Kidney (tissue), 14 donors: ENCODE results near the gene PELI3. TPM values are rescaled to one million over a fixed set of nuclear protein-coding genes. Genes with fewer than 3 reads are reported as not detected.
"Not testable (repeated sequence)": the region's sequence is repeated elsewhere in the genome, so short reads cannot be mapped to it uniquely, and the experiment has no call there.

ENCODE experiments used
- DNase-seq, 5 donors: peaks; one replicate each; pipeline ENCODE4 v3.0.0-alpha.2; 2013 to 2020
- FAIRE-seq: peaks from 2 replicates; lab custom pipeline; 2012; peaks lifted over from hg19 to GRCh38; lab: Jason Lieb, UNC
- H3K27ac ChIP-seq, 2 donors: one replicate each; pipeline ENCODE4 v1.7.0; 2013; ENCODE audit warnings: low read depth in 2 of 2, low read length in 2 of 2, inconsistent platforms in 1 of 2
- H3K27me3 ChIP-seq: one replicate; pipeline ENCODE4 v1.7.1; 2013; ENCODE audit warnings: low read length, inconsistent platforms; ENCODE audit not compliant: control insufficient read depth, insufficient read depth
- H3K36me3 ChIP-seq, 3 donors: one replicate each; pipeline versions ENCODE4 v1.7.0 to v1.7.1; 2013; ENCODE audit warnings: low read length in 3 of 3, control low read depth in 1 of 3, inconsistent platforms in 1 of 3; ENCODE audit not compliant: insufficient read depth in 3 of 3, control insufficient read depth in 2 of 3
- H3K4me1 ChIP-seq, 3 donors: one replicate each; pipeline versions ENCODE4 v1.7.0 to v1.7.1; 2013; ENCODE audit warnings: low read length in 3 of 3, inconsistent platforms in 1 of 3, low read depth in 1 of 3; ENCODE audit not compliant: control insufficient read depth in 2 of 3, insufficient read depth in 2 of 3
- H3K4me3 ChIP-seq, 3 donors: one replicate each; pipeline versions ENCODE4 v1.7.0 to v1.8.1; 2013; ENCODE audit warnings: low read length in 3 of 3, control low read depth in 1 of 3, inconsistent platforms in 1 of 3
- H3K9ac ChIP-seq, 3 donors: one replicate each; pipeline versions ENCODE4 v1.7.0 to v1.7.1; 2013; ENCODE audit warnings: low read length in 3 of 3, control low read depth in 1 of 3, inconsistent platforms in 1 of 3
- H3K9me3 ChIP-seq, 3 donors: one replicate each; pipeline versions ENCODE4 v1.7.0 to v1.7.1; 2013; ENCODE audit warnings: low read length in 3 of 3, control low read depth in 1 of 3, inconsistent platforms in 1 of 3; ENCODE audit not compliant: control insufficient read depth in 2 of 3, insufficient read depth in 1 of 3
- intact Hi-C: fragments of 100-400 bp; cut with DNase I; formaldehyde crosslinking; loops from one replicate; pipeline ENCODE4 v1.11.1; 2022
- polyA plus RNA-seq: library from polyadenylated mRNA; stranded (reverse); fragments of 350-450 nt; fragmentation: Illumina TruSeq; extraction: RNeasy Lipid Tissue Mini Kit (QIAGEN cat#74804); gene quantifications from one replicate; pipeline ENCODE4 v1.2.3, GENCODE V29; 2014; ENCODE audit warnings: low read depth, low replicate concordance; ENCODE audit not compliant: insufficient read depth
- total RNA-seq: library from RNA; stranded (reverse); fragmentation: NEBNext Ultra II Directional; extraction: Animal tissue kit (Norgen Biotek cat#: 25700); gene quantifications from one replicate; pipeline ENCODE4 v1.2.1, GENCODE V29; 2021
- TF ChIP-seq, protein P1 (sequence below): IDR thresholded peaks from 3 replicates; pipeline ENCODE4 v1.5.1; 2012; ENCODE audit warnings: mild to moderate bottlenecking, moderate library complexity, borderline replicate concordance; ENCODE audit not compliant: insufficient read depth; ENCODE audit errors: extremely low read depth
- donor health status: control.
- donor health status: control.
- donor health status: control.
- donor health status: control.
- donor health status: control.
- donor health status: DM: yes; HTN: yes; CAD: no.
- donor health status: Normal renal cell carcinoma (clear cell type).

The PELI3 gene
- total and polyA plus RNA-seq, 2 donors from 2014 or later = 8.1 to 9.1 TPM

DNA sequence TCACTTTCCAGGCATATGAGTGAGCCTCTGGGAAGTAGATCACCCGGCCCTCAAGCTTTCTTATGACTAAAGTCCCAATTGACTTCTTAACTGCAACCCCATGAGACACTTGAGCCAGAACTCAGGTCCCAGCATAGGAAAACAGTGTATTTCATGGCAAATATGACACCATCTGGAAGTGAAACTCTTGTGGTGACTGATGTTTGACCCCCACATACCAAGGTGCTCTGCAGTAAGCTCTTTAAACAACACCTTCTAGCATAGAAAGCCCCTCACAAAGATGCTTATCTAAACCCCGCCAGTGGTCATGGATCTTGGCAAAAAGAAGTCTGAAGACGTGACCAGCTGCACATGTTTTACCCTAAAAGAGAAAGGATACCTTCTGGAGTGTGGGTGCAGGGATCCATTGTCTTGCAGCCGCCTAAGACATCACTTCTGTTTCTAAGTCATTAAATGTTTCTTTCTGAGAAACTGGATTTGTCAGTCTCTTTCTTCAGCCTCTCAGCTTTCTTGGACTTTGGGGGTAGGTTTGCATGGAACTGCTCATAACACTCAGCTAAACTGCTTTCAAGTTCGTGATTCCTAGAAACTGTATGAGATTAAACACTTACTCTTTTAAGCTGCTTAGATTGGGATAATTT lies 7.4 kb upstream of the PELI3 start:
- no peak overlapping the region for H3K4me3 ChIP-seq
- no peaks in the 10 kb centered on the region for H3K27me3 ChIP-seq
- FAIRE-seq (no peak), DNase-seq (no peak)
- intact Hi-C loops = no loop called here
- TF ChIP-seq, protein P1, sequence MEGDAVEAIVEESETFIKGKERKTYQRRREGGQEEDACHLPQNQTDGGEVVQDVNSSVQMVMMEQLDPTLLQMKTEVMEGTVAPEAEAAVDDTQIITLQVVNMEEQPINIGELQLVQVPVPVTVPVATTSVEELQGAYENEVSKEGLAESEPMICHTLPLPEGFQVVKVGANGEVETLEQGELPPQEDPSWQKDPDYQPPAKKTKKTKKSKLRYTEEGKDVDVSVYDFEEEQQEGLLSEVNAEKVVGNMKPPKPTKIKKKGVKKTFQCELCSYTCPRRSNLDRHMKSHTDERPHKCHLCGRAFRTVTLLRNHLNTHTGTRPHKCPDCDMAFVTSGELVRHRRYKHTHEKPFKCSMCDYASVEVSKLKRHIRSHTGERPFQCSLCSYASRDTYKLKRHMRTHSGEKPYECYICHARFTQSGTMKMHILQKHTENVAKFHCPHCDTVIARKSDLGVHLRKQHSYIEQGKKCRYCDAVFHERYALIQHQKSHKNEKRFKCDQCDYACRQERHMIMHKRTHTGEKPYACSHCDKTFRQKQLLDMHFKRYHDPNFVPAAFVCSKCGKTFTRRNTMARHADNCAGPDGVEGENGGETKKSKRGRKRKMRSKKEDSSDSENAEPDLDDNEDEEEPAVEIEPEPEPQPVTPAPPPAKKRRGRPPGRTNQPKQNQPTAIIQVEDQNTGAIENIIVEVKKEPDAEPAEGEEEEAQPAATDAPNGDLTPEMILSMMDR = no peak
- no peaks in the 10 kb centered on the region for H3K36me3 ChIP-seq
- H3K27ac ChIP-seq = no peak overlapping the region
- peaks cover 0 to 3% (median 0%) of the 10 kb centered on the region in 3 donors for H3K9me3 ChIP-seq
- no peaks in the 10 kb centered on the region for H3K4me1 ChIP-seq
- no peak overlapping the region for H3K9ac ChIP-seq

DNA sequence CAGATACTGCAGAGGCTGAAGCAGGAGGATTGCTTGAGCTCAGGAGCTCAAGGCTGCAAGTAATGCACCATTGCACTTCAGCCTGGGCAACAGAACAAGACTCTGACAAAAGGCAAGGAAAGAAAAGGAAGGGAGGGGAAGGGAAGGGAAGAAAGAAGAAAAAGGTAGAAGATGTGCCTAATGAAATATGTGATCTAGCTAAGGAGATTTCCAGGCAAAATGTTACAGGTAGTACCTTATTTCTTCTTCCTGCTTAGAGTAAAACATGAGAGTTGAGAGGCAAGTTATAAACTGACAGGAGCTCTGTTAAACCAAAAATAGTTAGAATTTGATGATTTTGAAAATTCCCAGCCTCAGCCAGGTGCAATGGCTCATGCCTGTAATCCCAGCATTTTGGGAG lies 4.7 kb upstream of the PELI3 start:
- intact Hi-C loops = no loop called here
- Histone ChIP-seq H3K4me3 (no peak overlapping the region), H3K9me3 (peaks cover 0 to 3% (median 0%) of the 10 kb centered on the region in 3 donors), H3K9ac (no peak overlapping the region), H3K27me3 (no peaks in the 10 kb centered on the region), H3K36me3 (no peaks in the 10 kb centered on the region), H3K27ac (no peak overlapping the region), H3K4me1 (no peaks in the 10 kb centered on the region)
- FAIRE-seq (no peak), DNase-seq (no peak)
- TF ChIP-seq, protein P1 = no peak

DNA sequence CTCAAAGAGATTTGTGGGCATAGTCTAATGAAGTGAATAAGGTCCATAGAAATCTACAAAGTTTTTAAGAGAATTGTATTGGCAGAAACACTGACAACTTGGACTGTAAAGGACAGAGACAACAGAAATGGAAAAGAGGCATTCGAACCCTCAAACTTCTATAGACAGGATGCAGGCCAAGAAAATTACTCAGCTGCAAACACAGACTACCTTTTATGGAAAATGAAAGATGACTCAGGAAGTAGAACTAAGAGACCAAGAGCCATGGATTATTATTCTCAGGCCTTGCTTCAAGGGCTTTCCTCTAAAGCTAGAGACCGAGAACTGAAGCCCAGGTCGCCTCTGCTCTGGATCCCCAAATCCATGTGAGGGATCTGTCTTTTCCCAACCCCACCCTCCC lies 3.8 kb upstream of the PELI3 start:
- Histone ChIP-seq H3K9ac (no peak overlapping the region), H3K27me3 (no peaks in the 10 kb centered on the region), H3K36me3 (no peaks in the 10 kb centered on the region), H3K27ac (no peak overlapping the region), H3K4me3 (no peak overlapping the region), H3K9me3 (peaks cover 0 to 3% (median 0%) of the 10 kb centered on the region in 3 donors), H3K4me1 (peaks cover 0 to 6% (median 5%) of the 10 kb centered on the region in 3 donors)
- TF ChIP-seq, protein P1 = no peak
- intact Hi-C loops = no loop called here
- DNase-seq (no peak), FAIRE-seq (no peak)

DNA sequence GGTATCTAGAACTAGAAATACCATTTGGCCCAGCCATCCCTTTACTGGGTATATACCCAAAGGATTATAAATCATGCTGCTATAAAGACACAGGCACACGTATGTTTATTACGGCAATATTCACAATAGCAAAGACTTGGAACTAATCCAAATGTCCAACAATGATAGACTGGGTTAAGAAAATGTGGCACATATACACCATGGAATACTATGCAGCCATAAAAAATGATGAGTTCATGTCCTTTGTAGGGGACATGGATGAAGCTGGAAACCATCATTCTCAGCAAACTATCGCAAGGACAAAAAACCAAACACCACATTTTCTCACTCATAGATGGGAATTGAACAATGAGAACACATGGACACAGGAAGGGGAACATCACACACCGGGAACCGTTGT lies 2.6 kb upstream of the PELI3 start:
- not testable (repeated sequence) for H3K27ac ChIP-seq, DNase-seq, FAIRE-seq

More for the DNA sequence above, 2.6 kb upstream of the PELI3 start:
- H3K4me3 ChIP-seq, H3K36me3 ChIP-seq, intact Hi-C loops, H3K9me3 ChIP-seq, H3K9ac ChIP-seq, H3K27me3 ChIP-seq, H3K4me1 ChIP-seq: not testable (repeated sequence)
